Central memory CD8-positive, alpha-beta T cell (primary cell): ENCODE results near the gene CCDC192.

Source experiments
- ATAC-seq: fragments of 150-1000 bp; cut with Tn5 transposase; replicated peaks from 2 replicates; pipeline ENCODE4 v1.10.0; 2022; ENCODE audit warnings: mild to moderate bottlenecking, moderate FRiP score, moderate number of reproducible peaks; ENCODE audit not compliant: poor library complexity, severe bottlenecking; ENCODE audit errors: extremely low read depth
- DNase-seq, 2 donors: peaks; one replicate each; pipeline ENCODE4 v3.0.0; 2021; ENCODE audit warnings: low spot score in 2 of 2
- H3K27ac Mint-ChIP-seq: one replicate; pipeline ENCODE4 v1.8.0; 2022; ENCODE audit warnings: low read depth, mild to moderate bottlenecking, moderate library complexity, mixed read lengths
- H3K27me3 Mint-ChIP-seq: one replicate; pipeline ENCODE4 v1.8.0; 2022; ENCODE audit warnings: mixed read lengths
- H3K36me3 Mint-ChIP-seq: one replicate; pipeline ENCODE4 v1.8.0; 2022; ENCODE audit warnings: mild to moderate bottlenecking, moderate library complexity, mixed read lengths; ENCODE audit not compliant: insufficient read depth
- H3K4me1 Mint-ChIP-seq: one replicate; pipeline ENCODE4 v1.8.0; 2022; ENCODE audit warnings: mixed read lengths
- H3K4me3 Mint-ChIP-seq: one replicate; pipeline ENCODE4 v1.8.0; 2022; ENCODE audit warnings: mild to moderate bottlenecking, moderate library complexity, mixed read lengths
- H3K9me3 Mint-ChIP-seq: one replicate; pipeline ENCODE4 v1.8.0; 2022; ENCODE audit warnings: mixed read lengths

The CCDC192 gene

DNA sequence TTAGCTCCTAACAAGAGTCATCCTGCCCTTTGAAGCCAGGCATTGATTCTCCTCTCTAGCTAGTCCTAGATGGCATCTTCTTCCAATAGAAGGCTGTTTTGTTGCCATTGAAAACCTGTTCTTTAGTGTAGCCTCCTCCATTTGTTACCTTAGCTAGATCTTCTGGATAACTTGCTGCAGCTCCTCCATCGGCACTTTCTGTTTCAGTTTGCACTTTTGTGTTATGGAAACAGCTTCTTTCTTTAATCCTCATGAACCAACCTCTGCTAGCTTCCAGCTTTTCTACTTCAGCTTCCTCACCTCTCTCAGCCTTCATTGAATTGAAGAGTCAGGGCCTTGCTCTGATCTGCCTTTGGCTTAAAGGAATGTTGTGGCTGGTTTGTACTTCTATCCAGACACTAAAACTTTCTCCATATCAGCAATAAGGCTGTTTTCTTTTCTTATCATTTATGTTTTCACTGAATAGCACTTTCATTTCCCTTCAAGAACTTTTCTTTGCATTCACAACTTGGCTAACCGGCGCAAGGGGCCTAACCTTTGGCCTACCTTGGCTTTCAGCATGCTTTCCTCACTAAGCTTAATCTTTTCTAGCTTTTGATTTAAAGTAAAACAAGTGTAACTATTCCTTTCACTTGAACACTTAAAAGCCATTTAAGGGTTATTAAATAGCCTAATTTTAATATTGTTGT is 213.8 kb downstream of the CCDC192 start:
- Mint-ChIP-seq H3K27ac (peak overlapping the region; percentile 7), H3K4me1 (peaks cover 8% of the 10 kb centered on the region), H3K36me3 (no peaks in the 10 kb centered on the region), H3K27me3 (no peaks in the 10 kb centered on the region), H3K4me3 (peak overlapping the region; percentile 29), H3K9me3 (no peaks in the 10 kb centered on the region)
- DNase-seq (no peak), ATAC-seq (no peak)

DNA sequence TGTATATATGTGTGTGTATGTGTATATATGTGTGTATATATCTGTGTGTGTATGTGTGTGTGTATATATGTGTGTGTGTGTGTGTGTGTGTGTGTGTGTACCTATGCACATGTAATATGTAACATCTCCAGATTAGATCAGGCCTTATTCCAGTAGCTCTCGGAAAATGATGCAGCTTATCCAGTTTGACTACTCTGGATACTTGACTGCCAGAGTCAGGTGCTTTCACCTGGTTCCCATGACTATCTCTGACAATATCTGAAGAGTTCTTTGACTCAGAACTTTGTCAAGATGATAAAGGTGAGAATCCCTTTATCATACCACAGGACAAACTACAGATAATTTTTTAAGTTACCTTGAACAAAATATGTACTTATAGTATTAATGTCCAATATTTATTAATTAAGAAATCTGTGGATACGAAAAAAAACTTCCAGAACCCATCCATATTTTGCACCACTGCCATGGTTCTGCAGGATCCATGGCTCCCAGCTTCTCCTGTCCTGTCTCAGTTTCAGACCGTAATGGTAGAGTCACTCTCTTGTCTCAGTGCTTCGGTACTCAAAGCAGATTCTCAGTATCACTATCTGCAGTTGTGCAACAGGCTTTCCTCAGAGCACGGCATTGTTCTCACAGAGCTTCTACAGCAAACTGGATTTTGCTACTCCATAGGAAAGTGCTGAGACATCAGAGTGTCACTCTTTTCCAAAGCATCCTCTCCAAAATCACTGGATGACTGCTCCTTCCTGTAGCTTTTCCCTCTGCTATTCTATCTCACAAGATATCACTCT is 216.0 kb downstream of the CCDC192 start:
- ATAC-seq (no peak), DNase-seq (no peak)
- no peaks in the 10 kb centered on the region for H3K36me3 Mint-ChIP-seq
- H3K4me1 Mint-ChIP-seq, result peaks cover 8% of the 10 kb centered on the region
- H3K4me3 Mint-ChIP-seq, result no peak overlapping the region
- no peaks in the 10 kb centered on the region for H3K27me3 Mint-ChIP-seq
- H3K9me3 Mint-ChIP-seq, result no peaks in the 10 kb centered on the region
- no peak overlapping the region for H3K27ac Mint-ChIP-seq

DNA sequence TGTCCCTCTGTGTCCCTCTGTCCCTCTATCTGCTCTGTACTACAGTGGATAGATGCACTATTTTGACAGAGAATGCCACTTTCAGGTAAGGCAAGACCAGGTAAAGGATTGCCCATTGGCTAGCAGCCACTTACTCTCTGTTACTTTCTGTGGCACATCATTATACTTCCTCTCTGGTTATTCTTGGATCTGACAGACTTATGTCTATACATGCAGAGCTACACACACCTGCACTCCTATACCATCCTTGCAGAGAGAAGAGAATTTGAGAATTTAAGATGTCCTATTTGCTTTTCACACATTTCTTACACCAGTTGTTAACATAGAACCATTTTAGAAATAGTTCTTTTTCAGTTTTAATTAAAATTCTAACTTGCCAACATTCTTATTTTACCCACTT is 216.6 kb downstream of the CCDC192 start:
- H3K9me3 Mint-ChIP-seq, result no peaks in the 10 kb centered on the region
- no peak overlapping the region for H3K4me3 Mint-ChIP-seq
- H3K4me1 Mint-ChIP-seq, result peaks cover 8% of the 10 kb centered on the region
- H3K36me3 Mint-ChIP-seq, result no peaks in the 10 kb centered on the region
- no peak overlapping the region for H3K27ac Mint-ChIP-seq
- DNase-seq, result no peak
- no peaks in the 10 kb centered on the region for H3K27me3 Mint-ChIP-seq
- ATAC-seq, result no peak

DNA sequence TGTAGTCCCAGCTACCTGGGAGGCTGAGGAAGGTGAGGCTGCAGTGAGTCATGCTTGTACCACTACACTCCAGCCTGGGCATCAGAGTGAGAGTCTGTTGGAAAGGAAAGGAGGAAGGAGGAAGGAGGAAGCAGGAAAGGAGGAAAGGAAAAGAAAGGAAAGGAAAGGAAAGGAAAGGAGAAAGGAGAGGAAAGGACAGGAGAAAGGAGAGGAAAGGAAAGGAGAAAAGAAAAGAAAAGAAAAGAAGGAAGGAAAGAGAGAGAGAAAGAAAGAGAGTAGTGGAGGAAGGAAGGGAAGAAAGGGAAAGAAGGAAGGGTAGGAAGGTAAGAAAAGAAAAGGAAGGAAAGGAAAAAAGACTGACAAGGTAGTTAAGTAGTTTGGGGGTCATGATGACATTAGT is 217.7 kb downstream of the CCDC192 start:
- Mint-ChIP-seq H3K4me3 (no peak overlapping the region), H3K9me3 (no peaks in the 10 kb centered on the region), H3K27me3 (peaks cover under 1% of the 10 kb centered on the region), H3K36me3 (no peaks in the 10 kb centered on the region), H3K27ac (no peak overlapping the region), H3K4me1 (peaks cover 8% of the 10 kb centered on the region)
- ATAC-seq (no peak), DNase-seq (no peak)

DNA sequence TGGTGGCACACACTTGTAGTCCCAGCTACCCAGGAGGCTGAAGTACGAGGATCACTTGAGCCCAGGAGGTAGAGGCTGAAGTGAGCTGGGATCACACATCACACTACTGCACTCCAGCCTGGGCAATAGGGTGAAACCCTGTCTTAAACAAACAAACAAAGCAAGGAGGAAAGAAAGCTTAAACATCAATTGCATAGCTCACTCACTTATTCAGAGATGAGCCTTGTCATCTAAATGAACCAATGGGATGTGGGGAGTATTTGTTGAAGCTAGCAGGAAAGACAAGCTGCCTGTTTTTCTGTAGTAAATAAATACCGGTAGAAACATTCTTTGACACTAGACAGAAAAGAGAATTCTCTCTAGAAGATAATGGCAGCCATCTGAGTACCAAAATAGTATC is 219.4 kb downstream of the CCDC192 start:
- Mint-ChIP-seq H3K36me3 (no peaks in the 10 kb centered on the region), H3K4me3 (no peak overlapping the region), H3K9me3 (no peaks in the 10 kb centered on the region), H3K27me3 (peaks cover 12% of the 10 kb centered on the region), H3K4me1 (no peaks in the 10 kb centered on the region), H3K27ac (no peak overlapping the region)
- DNase-seq (no peak), ATAC-seq (no peak)

DNA sequence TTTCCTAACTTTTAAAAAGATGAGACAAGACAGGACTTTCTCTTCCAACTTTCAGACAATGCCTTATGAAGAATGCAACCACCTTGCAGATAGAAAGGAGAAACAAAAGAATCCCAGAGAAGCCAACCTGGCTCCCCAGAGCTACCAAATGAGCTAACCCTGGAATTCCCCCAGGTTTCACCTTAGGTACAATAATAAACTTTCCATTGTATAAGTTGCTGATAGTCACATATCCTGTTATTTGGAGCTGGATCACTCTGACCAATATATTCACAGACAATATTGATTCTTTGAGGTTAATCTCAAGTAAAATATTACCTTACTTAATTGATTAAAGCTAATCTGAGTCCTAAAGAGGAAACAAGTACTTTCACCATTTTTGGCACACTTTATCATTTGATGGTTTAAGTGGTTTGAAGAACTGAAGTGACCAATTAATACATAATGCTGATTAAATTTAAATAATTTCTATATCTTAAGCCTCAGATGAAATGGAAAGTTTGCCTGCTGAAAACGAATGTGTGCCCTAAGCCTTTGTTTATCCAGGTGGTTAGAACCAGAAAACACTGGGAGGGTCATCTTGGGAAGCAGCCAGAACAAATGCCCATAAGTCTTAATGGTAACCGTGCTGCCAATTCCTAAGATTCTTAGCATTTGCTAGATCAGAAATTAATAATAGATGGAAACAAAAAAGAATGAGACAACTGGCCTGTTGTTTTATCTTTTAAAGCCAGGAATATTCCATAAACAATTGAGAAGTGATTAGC is 220.8 kb downstream of the CCDC192 start:
- H3K9me3 Mint-ChIP-seq, result no peaks in the 10 kb centered on the region

DNA sequence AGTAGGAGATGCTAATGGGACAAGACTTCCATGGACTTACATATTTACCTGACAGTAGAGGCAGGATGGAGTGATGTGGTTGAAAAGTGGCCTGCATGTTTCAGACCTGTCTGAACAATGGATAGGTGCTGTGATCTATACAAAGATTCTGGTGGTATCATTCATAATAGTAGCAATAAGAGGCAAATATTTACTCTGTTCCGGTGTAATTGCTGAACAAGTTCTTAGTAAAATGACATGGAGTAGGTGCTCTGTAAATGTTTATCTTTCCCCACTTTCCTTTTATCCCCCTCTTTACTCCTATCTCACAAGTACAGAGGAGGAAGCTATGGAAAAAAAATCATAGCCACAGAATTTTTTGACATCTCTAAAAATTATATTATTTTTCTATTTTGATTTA is 221.4 kb downstream of the CCDC192 start:
- H3K27me3 Mint-ChIP-seq, result peaks cover 12% of the 10 kb centered on the region
- no peak for DNase-seq
- no peak for ATAC-seq
- no peaks in the 10 kb centered on the region for H3K36me3 Mint-ChIP-seq
- no peaks in the 10 kb centered on the region for H3K4me1 Mint-ChIP-seq
- no peak overlapping the region for H3K4me3 Mint-ChIP-seq
- no peaks in the 10 kb centered on the region for H3K9me3 Mint-ChIP-seq
- no peak overlapping the region for H3K27ac Mint-ChIP-seq

More for the DNA sequence above, 220.8 kb downstream of the CCDC192 start:
- Mint-ChIP-seq H3K36me3 (no peaks in the 10 kb centered on the region), H3K27ac (no peak overlapping the region), H3K4me1 (no peaks in the 10 kb centered on the region), H3K4me3 (no peak overlapping the region), H3K27me3 (peaks cover 12% of the 10 kb centered on the region)
- ATAC-seq (no peak), DNase-seq (no peak)

DNA sequence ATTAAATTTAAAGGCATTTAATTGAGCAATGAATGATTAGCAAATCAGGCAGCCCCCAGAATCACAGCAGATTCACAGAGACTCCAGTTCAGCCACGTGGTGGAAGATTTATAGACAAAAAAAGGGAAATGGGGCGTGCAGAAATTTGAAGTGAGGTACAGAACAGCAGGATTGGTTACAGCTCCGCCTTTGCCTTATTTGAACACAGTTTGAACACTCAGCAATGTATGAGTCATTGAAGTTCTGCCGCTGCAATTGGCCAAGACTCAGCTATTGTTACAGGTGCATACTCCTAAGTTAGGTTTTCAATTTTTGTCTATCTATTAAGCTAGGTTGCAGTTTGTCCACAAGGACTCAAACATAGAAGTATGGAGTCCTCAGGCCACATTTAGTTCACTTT is 222.7 kb downstream of the CCDC192 start:
- no peak for DNase-seq
- H3K9me3 Mint-ChIP-seq, result no peaks in the 10 kb centered on the region
- ATAC-seq, result no peak
- H3K27ac Mint-ChIP-seq, result no peak overlapping the region
- no peaks in the 10 kb centered on the region for H3K4me1 Mint-ChIP-seq
- peaks cover 12% of the 10 kb centered on the region for H3K27me3 Mint-ChIP-seq
- H3K4me3 Mint-ChIP-seq, result no peak overlapping the region
- H3K36me3 Mint-ChIP-seq, result no peaks in the 10 kb centered on the region

DNA sequence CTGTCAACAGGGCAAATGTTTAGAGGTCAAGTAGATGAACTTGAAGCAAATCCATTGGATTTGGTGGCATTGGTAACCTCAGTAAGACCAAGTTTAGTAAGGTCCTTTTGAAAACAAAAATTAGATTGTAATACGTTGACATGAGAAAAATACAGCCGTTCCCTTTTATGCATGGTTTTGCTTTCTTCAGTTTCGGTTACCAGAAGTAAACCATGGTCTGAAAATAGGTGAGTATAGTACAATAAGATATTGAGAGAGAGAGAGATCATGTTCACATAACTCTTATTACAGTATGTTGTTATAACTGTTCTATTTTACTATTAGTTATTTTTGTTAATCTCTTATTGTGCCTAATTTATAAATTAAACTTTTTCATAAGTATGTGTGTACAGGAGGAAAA is 223.8 kb downstream of the CCDC192 start:
- no peak for ATAC-seq
- no peaks in the 10 kb centered on the region for H3K4me1 Mint-ChIP-seq
- H3K27me3 Mint-ChIP-seq, result peaks cover 12% of the 10 kb centered on the region
- DNase-seq, result no peak
- no peaks in the 10 kb centered on the region for H3K36me3 Mint-ChIP-seq
- no peak overlapping the region for H3K27ac Mint-ChIP-seq
- H3K4me3 Mint-ChIP-seq, result no peak overlapping the region
- H3K9me3 Mint-ChIP-seq, result no peaks in the 10 kb centered on the region

DNA sequence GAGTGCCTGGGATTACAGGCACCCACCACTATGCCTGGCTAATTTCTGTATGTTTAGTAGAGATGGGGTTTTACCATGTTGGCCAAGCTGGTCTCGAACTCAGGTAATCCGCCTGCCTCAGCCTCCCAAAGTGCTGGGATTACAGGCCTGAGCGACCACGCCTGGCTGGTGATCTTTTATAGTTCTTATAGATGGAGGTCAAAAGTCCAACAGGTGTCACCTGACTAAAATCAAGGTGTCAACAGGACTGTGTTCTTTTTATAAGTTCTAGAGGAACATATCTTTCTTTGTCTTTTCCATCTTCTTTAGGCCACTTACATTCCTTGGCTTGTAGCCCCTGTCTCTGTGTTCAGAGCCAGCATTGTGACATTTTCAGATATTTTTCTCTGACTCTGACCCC is 224.9 kb downstream of the CCDC192 start:
- Mint-ChIP-seq H3K36me3 (no peaks in the 10 kb centered on the region), H3K27me3 (peaks cover 12% of the 10 kb centered on the region), H3K4me3 (no peak overlapping the region), H3K9me3 (no peaks in the 10 kb centered on the region), H3K4me1 (no peaks in the 10 kb centered on the region), H3K27ac (no peak overlapping the region)
- no peak for ATAC-seq
- no peak for DNase-seq

DNA sequence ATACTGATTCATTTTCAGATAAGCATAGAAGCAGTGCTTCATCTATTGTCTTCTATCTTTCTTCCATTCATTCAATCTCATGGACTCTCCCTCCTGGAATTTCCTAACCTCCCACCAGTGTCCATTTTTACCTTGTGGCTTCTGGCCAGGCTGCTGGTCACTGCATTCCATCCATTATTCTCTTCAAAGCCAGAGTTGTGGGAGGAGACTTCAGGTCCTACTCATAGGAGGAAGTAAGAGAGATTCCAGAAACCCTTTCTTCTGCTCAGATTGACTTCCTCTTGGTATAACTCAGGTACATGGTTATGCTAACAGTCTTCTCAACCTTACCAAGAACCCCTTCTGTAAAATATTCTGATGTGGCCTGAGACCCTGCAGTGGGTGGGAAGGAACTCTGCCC is 227.1 kb downstream of the CCDC192 start:
- Mint-ChIP-seq H3K36me3 (no peaks in the 10 kb centered on the region), H3K9me3 (no peaks in the 10 kb centered on the region), H3K4me3 (no peak overlapping the region), H3K27ac (no peak overlapping the region), H3K27me3 (peaks cover 12% of the 10 kb centered on the region), H3K4me1 (no peaks in the 10 kb centered on the region)
- ATAC-seq (no peak), DNase-seq (no peak)

DNA sequence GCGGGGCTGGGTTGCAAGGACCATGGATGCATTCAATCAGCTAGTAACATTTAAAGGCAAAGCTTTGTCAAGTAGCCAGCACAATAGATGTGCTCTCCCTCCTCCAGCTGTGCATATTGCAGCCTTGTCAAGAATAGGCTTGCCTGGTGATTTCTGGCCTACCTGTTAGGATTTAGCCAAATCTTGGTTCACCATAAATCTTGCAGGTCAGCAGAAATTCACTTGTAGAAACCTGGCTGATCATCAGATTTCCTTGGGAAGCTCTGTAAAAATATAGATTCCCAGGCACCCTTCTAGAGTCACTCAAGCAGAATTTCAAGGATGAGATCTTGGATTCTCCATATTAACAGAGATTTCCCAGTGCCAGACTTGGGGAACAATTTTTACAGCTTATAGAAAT is 228.2 kb downstream of the CCDC192 start:
- H3K9me3 Mint-ChIP-seq, result no peaks in the 10 kb centered on the region
- no peak overlapping the region for H3K27ac Mint-ChIP-seq
- ATAC-seq (no peak), DNase-seq (no peak)
- peaks cover 4% of the 10 kb centered on the region for H3K4me1 Mint-ChIP-seq
- no peak overlapping the region for H3K4me3 Mint-ChIP-seq
- H3K27me3 Mint-ChIP-seq, result peaks cover 6% of the 10 kb centered on the region
- no peaks in the 10 kb centered on the region for H3K36me3 Mint-ChIP-seq

DNA sequence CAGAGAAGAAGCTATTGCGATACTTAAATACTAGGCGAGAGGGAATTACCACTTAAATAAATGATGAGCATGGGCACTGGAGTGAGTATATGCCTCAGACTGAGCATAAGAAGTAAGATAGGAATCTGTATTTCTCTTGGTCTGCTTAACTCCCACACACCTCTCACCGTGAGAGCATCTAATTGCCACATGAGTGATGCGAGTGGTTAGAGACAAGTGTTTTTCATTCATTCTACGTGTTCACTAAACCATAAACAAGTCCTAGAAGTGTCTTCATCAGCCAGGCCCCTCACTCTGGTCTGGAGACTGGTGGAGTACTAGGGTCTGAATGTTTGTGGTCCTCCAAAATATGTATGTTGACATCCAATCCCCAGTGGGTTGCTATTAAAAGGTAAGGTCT is 230.2 kb downstream of the CCDC192 start:
- Mint-ChIP-seq H3K27me3 (no peaks in the 10 kb centered on the region), H3K4me3 (no peak overlapping the region), H3K9me3 (no peaks in the 10 kb centered on the region), H3K36me3 (no peaks in the 10 kb centered on the region), H3K4me1 (peaks cover 9% of the 10 kb centered on the region), H3K27ac (no peak overlapping the region)
- no peak for ATAC-seq
- DNase-seq, result no peak
